Type B pancreatic cell (in vitro differentiated cells): ENCODE data around the gene PKNOX2. TPM values are rescaled to one million over a fixed set of nuclear protein-coding genes. Genes with fewer than 3 reads are reported as not detected.

Source experiments
- DNase-seq: peaks from one replicate; pipeline ENCODE4 v3.0.0; 2021; ENCODE audit warnings: mixed read lengths; ENCODE audit not compliant: unreplicated experiment; ENCODE audit errors: extremely low spot score
- H3K27ac Mint-ChIP-seq: 2 replicates; pipeline ENCODE4 v1.8.0; 2021; ENCODE audit warnings: mild to moderate bottlenecking, mixed read lengths
- H3K27me3 Mint-ChIP-seq: 2 replicates; pipeline ENCODE4 v1.8.0; 2021; ENCODE audit warnings: mixed read lengths
- H3K36me3 Mint-ChIP-seq: 2 replicates; pipeline ENCODE4 v1.8.0; 2021; ENCODE audit warnings: mixed read lengths
- H3K4me1 Mint-ChIP-seq: one replicate; pipeline ENCODE4 v1.8.0; 2021; ENCODE audit warnings: mixed read lengths; ENCODE audit not compliant: unreplicated experiment
- H3K4me3 Mint-ChIP-seq: 2 replicates; pipeline ENCODE4 v1.8.0; 2021; ENCODE audit warnings: mild to moderate bottlenecking, mixed read lengths
- H3K9me3 Mint-ChIP-seq: 2 replicates; pipeline ENCODE4 v1.8.0; 2021; ENCODE audit warnings: mixed read lengths
- CTCF ChIP-seq: fragments of 200-600 bp; sonication (generic); conservative IDR thresholded peaks from 2 replicates; pipeline ENCODE4 v1.5.0; 2021; ENCODE audit warnings: antibody characterized with exemption, mild to moderate bottlenecking
- total RNA-seq: library from RNA; stranded (reverse); gene quantifications from 2 replicates; pipeline ENCODE4 v1.2.1, GENCODE V29; 2021; ENCODE audit warnings: low replicate concordance

Gene PKNOX2
- total RNA-seq, 1 donor from 2014 or later: 15.3 TPM

- H3K36me3 Mint-ChIP-seq: no peaks in the 10 kb centered on the region
- no peak overlapping the region for H3K4me3 Mint-ChIP-seq
- no peak for DNase-seq
- H3K27ac Mint-ChIP-seq: no peak overlapping the region
- no peak for TF ChIP-seq CTCF
- peaks cover 25% of the 10 kb centered on the region for H3K27me3 Mint-ChIP-seq
- no peaks in the 10 kb centered on the region for H3K9me3 Mint-ChIP-seq
- H3K4me1 Mint-ChIP-seq: peaks cover 39% of the 10 kb centered on the region
Measured at GRCh38 chr11:125268611-125269010, 104.1 kb downstream of the PKNOX2 start.

- Mint-ChIP-seq H3K27me3 (peaks cover 19% of the 10 kb centered on the region), H3K9me3 (no peaks in the 10 kb centered on the region), H3K4me1 (peaks cover 39% of the 10 kb centered on the region), H3K36me3 (no peaks in the 10 kb centered on the region), H3K27ac (no peak overlapping the region), H3K4me3 (no peak overlapping the region)
- no peak for DNase-seq
- TF ChIP-seq CTCF: no peak
Measured at GRCh38 chr11:125270106-125270505, 105.6 kb downstream of the PKNOX2 start.

GRCh38 chr11:125270711-125271110, 106.2 kb downstream of the PKNOX2 start:
- no peaks in the 10 kb centered on the region for H3K36me3 Mint-ChIP-seq
- no peak for TF ChIP-seq CTCF
- no peak for DNase-seq
- peaks cover 39% of the 10 kb centered on the region for H3K4me1 Mint-ChIP-seq
- no peaks in the 10 kb centered on the region for H3K9me3 Mint-ChIP-seq
- H3K27ac Mint-ChIP-seq: no peak overlapping the region
- H3K27me3 Mint-ChIP-seq: peaks cover 16% of the 10 kb centered on the region
- H3K4me3 Mint-ChIP-seq: no peak overlapping the region

GRCh38 chr11:125271483-125272091, 107.0 kb downstream of the PKNOX2 start:
- no peak overlapping the region for H3K27ac Mint-ChIP-seq
- no peaks in the 10 kb centered on the region for H3K9me3 Mint-ChIP-seq
- peaks cover 39% of the 10 kb centered on the region for H3K4me1 Mint-ChIP-seq
- peaks cover 16% of the 10 kb centered on the region for H3K27me3 Mint-ChIP-seq
- no peak overlapping the region for H3K4me3 Mint-ChIP-seq
- no peak for TF ChIP-seq CTCF
- no peak for DNase-seq
- H3K36me3 Mint-ChIP-seq: no peaks in the 10 kb centered on the region

GRCh38 chr11:125272092-125272491, 107.5 kb downstream of the PKNOX2 start:
- no peak for DNase-seq
- Mint-ChIP-seq H3K9me3 (no peaks in the 10 kb centered on the region), H3K4me3 (no peak overlapping the region), H3K27me3 (peaks cover 13% of the 10 kb centered on the region), H3K4me1 (peaks cover 37% of the 10 kb centered on the region), H3K27ac (no peak overlapping the region), H3K36me3 (no peaks in the 10 kb centered on the region)
- no peak for TF ChIP-seq CTCF

- peaks cover 31% of the 10 kb centered on the region for H3K4me1 Mint-ChIP-seq
- peaks cover 7% of the 10 kb centered on the region for H3K27me3 Mint-ChIP-seq
- TF ChIP-seq CTCF: no peak
- H3K27ac Mint-ChIP-seq: no peak overlapping the region
- no peak for DNase-seq
- no peaks in the 10 kb centered on the region for H3K36me3 Mint-ChIP-seq
- H3K4me3 Mint-ChIP-seq: no peak overlapping the region
- no peaks in the 10 kb centered on the region for H3K9me3 Mint-ChIP-seq
Measured at GRCh38 chr11:125272821-125273220, 108.3 kb downstream of the PKNOX2 start.
